GM19324 (cell line): ENCODE measurements around the gene KLC3.
A peak's percentile ranks its signal among the peaks of the same experiment; 100 is the strongest.

Source experiments
- ATAC-seq: cut with Tn5 transposase; IDR thresholded peaks from one replicate; pipeline ENCODE4 v1.9.1; 2021; ENCODE audit warnings: mild to moderate bottlenecking, moderate library complexity; ENCODE audit not compliant: unreplicated experiment, low FRiP score

KLC3 gene

DNA sequence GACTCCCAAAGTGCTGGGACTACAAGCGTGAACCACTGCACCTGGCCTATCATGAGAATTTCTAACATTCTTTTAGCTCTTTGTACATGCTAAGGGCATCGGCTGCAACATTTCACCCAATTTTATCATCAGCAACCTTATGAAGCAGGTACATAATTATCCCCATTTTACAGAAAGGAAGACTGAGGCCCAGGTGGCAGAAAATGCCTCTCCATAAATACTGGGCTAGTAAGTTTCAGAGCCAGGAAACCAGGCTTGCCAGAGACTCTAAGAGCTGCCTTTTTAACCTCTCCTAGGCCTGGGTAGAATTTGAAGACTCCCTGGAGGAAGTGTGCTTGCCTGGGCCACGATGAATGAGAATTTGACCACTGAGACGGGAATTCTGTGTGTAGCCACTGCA lies 27.6 kb downstream of the KLC3 start:
- no peak for ATAC-seq

DNA sequence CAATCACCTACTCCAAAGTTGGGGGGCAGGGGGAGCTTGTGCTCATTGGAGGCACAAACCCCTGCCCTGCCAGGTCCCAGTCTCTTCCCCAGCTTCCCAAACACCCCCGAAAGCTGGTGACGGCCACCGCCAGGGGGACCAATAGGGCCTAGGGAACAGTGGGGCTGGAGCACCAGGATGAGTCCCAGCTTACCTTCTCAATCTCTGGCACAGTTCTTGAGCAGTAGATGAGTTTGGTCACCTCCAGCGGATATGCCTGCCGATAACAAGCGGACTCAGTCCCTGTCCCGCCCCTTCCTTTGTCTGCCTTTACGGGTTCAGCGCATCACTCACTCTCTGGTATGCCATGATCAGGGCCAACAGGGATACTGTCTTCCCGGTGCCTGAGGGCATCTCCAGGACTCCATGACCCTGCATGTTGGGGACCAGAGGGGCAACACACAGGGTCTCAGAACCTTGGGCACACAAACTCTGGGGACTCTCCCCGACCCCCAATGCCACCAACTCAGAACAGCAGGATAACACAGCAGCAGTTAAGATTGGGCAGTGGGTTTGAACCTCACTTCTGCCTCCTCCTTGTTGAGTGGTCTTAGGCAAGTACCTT lies 28.3 kb downstream of the KLC3 start:
- ATAC-seq = no peak

DNA sequence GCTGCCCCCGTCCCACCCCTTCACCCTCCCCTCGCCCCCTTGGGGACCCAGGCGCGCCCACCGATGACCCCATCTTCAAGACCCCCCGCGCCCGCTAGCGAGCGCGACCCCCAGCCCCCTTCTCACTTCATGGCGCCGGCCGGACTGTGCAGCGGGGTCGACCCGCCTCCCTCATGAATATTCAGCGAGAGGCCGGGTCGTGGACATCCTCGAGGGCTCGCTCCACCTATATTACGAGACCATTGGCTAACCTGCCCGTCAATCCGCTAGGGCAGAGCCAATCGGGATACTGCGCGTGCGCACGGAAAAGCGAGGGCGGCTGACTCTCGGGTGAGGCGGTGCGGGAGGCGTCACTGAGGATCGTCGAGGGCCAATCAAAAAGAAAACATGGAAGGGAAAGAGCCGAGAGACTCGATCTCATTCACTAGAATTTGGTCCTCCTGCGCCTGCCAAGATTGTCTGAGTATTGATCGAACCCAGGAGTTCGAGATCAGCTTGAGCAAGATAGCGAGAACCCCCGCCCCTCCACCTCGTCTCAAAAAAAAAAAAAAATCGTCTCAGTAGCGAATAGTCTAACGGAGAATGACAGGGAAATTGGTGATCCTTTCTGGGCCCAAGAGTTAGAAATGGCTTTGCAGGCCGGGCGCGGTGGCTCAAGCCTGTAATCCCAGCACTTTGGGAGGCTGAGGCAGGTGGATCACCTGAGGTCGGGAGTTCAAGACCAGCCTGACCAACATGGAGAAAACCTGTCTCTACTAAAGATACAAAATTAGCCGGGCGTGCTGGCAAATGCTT lies 30.1 kb downstream of the KLC3 start, which contains the start of gene ERCC2:
TSS of gene ERCC2 (minus strand) at position 164 of the 795 bp plus-strand sequence. CDS start at position 131, 33 bp downstream.
- peak; percentile 98 for ATAC-seq

DNA sequence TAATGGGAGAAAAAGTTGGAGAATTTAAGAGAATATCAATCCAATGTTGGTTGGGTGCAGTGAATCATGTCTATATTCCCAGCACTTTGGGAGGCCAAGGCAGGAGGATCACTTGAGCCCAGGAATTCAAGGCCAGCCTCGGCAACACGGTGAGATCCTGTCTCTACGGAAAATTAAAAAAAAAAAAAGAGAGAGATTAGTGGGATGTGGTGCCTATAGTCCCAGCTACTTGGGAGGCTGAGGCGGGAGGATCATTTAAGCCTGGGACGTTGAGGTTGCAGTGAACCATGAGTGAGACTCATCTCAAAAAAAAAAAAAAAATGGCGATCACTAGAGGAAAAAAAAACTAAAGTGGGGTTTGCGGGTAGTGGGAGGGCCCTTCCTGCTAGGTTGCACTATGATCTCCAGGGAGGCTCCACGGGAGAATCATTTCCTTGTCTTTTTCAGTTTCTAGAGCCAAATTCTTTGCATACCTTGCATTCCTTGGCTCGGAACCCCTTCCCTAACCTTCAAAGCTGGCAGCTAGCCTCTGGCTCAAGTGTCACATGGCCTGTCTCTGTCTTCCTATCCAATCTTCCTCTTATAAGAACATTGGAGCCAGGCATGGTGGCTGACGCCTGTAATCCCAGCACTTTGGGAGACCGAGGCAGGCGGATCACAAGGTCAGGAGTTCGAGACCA lies 35.6 kb downstream of the KLC3 start:
- no peak for ATAC-seq

DNA sequence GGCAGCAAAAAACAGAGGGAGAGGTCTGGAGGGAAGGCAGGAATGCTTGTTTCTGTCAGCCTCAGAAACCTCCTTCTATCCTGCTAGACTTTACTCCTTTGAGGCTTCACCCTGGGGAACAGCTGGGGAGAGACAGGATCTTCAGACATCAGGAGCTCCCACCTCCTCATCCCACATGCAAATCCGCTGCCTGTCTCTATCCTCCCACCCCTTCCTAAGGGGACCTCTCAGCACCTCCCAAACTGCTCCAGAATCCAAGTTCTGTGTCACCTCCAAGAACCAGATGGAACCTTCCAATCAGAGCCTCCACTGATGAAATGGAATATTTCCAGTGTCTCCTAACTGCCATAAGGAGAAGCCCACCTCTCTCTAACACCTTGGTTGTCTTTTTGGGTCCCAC lies 39.6 kb downstream of the KLC3 start:
- ATAC-seq = no peak

DNA sequence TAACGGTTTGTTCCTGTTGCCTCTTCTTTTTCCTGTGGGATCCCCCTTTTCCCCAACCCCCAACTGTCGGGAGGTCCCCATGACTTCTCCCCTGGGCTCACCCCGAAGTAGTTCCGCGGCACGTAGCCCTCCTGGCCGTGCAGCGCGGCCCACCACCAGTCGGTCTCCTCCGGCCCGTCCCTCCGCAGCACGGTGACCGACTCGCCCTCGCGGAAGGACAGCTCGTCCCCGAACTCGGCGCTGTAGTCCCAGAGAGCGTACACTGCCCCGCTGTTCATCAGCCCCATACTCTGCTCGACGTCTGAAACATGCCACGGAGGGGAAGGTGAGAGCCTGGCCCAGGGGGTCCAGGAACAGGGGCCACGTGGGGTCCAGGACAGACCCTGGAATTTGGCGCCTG lies 41.9 kb downstream of the KLC3 start:
- no peak for ATAC-seq

DNA sequence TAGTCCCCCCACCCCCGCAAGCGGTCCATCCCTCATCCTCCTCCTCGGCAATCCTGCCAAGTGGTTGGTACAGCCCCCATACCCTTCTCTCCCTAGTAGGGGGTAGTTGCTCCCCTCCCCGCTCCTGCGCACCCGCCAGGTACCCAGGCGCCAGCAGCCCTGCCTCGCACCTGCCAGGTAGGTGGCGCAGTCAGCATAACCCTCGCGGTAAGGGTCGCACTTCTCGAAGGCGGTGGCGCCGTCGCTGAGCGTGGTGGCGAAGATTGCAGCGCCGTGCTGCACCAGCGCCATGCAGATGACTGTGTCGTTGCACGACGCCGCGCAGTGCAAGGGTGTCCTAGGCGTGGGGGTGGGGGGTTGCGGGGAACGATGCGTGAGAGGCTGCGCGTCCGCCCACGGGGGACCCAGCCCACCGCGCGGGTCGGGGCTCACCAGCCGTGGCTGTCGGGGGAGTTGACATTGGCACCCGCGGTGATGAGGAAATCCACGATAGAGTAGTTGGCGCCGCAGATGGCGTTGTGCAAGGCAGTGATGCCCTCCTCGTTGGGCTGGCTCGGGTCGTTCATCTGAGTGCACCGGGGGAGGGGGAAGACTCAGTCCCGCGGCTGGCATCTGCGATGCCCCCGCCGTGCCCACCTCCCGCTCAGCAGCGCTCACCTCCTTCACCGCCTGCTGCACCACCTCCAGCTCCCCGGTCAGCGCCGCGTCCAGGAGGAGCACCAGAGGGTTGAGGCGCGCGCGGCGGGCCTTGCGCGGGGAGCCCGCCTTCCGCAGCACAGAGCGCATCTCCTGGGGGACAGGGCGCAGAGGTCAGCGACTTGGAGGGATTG lies 45.1 kb downstream of the KLC3 start:
- no peak for ATAC-seq

DNA sequence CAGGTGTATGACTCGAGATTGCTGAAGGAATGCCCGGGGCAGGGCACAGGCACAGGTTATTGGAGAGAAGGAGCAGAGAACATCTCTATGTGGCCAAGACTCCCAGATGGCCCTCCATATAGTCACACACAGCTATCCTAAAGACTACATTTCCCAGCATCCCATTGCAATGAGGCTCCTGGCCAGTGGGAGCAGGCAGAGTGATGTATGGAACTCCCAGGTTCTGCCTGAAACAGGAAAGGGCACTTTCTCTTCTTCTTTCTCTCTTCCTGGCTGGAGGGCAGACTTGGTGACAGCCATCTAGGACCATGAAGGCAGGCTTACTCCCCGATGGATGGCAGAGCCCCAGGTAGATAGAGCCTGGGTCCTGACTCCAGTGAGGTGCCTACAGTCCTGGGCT lies 50.8 kb downstream of the KLC3 start:
- no peak for ATAC-seq

DNA sequence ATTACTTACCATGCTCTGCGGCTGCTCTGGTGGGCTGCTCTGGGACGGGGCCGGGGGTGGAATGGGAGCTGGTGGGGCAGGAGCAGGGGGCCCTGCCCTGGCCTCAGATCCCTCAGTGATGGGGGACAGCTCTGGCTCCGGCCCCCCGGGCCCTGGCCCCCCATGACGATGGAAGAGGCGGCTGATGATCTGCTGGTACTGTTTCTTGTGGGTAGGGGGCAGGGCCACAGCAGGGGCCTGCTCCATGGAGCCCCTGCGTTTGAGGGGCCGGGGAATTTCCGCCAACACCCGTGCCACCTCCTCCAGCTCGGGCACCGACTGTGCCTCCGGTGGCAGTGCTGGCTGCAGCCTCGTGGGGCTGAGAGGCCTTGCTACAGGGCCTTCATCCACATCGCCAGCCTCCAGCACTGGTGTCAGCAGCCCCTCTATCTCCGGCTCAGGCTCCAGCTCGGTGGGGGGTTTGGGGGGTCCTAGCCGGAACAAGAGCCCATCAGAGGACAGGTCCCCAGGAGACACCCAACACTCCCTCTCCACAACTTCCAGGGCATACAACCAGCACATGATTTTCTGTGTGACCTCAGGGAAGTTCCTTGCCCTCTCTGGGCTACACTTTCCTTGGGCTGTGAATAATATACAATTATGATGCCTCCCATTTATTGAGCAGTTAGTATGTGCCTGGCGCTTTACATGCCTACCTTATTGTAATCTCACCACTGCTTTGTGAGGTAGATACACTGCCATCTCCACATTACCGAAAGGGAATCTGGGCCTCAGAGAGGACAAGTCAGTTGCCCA lies 51.5 kb downstream of the KLC3 start:
- no peak for ATAC-seq

DNA sequence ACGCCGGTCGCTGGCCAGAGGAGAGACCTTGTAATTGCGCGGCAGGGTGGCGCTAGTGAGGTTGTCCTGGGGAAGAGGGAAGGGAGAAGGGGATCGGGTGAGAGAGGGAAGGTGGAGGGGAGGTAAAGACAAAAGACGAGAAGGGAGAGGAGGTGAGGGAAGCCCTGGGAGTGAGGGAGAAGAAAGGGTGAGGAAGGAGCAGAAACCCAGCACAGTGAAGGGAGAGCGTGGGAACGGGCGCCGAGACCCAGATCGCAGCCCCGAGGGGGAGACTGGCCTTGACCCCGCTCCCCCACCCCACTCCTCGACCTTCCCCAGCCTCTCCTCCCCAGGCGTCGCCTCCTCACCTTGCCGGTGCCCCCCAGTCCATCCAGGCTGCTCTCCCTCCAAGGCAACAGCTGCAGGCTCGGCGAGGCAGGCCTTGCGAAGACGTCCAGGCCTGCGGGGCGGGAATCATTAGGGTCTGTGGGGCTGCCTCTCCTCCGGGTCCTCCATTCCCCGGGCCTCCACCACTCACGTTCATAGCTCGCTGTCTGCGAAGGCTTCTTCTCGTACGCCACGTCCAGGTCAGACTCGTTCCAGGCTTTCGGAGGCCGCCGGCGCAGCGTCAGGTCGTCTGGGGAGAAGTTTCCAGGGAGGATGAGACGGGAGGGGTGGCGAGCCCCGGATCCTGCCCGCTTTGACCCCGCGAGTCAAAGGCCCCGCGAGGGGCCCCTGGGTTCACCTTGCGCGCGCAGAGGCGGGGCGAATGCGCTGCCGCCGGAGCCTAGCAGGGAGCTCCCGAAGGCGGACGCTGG lies 55.5 kb downstream of the KLC3 start:
- ATAC-seq = no peak

DNA sequence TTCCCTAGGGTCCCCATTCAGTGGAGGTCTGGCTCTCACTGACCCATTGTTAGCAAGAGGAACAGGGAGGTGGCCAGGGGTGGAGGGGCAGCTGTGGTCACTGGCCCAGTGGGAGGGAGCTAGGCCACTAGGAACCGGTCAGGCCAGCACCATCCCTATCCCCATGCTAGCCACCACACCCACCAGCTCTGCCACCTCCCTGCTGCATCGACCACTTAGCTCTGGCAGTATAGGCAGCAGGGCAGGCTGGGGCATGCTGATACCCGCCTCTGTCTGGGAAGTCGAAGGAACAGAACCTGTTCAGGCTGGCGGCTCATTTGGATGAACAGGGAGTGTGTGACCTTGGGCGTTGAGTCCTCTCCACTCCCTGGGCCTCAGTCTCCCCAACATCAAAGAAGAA lies 59.6 kb downstream of the KLC3 start:
- ATAC-seq = no peak
